ENCODE results near the gene SLC9A9.

GRCh38 chr3:143784446-143784845 lies 63.8 kb downstream of the SLC9A9 start:
- TF ChIP-seq CTCF (IDR thresholded peaks at IDR 0.05; ENCODE audit: low read length) (no peak), EZH2 (optimal IDR thresholded peaks at IDR 0.05; ENCODE audit: low read depth, low read length) (no peak), EZH2phosphoT487 (IDR thresholded peaks at IDR 0.05; ENCODE audit: low read length) (no peak)
